HG03097 (cell line): Measurements from ENCODE around the gene ECI1.
"Not testable (repeated sequence)": the region's sequence is repeated elsewhere in the genome, so short reads cannot be mapped to it uniquely, and the experiment has no call there.

Experiments used
- ATAC-seq: cut with Tn5 transposase; IDR thresholded peaks from one replicate; pipeline ENCODE4 v1.9.1; 2021; ENCODE audit not compliant: unreplicated experiment, low FRiP score

Gene ECI1

GRCh38 chr16:2280981-2281542, 29.7 kb upstream of the ECI1 start:
- ATAC-seq, result no peak

- no peak for ATAC-seq
These were observed 29.1 kb upstream of the ECI1 start for GRCh38 chr16:2280461-2280860.

- ATAC-seq, result no peak
These were observed 27.8 kb upstream of the ECI1 start for GRCh38 chr16:2278956-2279800.

- ATAC-seq, result no peak
These were observed 26.9 kb upstream of the ECI1 start for GRCh38 chr16:2278272-2278608.

GRCh38 chr16:2277466-2278271, 26.3 kb upstream of the ECI1 start:
- ATAC-seq, result no peak

GRCh38 chr16:2276368-2277195, 25.2 kb upstream of the ECI1 start:
- ATAC-seq, result no peak

GRCh38 chr16:2275476-2276367, 24.3 kb upstream of the ECI1 start:
- ATAC-seq, result no peak

- ATAC-seq, result no peak
These were observed 22.5 kb upstream of the ECI1 start for GRCh38 chr16:2273931-2274330.

GRCh38 chr16:2273484-2273883, 22.1 kb upstream of the ECI1 start:
- no peak for ATAC-seq

- ATAC-seq, result no peak
These were observed 20.6 kb upstream of the ECI1 start for GRCh38 chr16:2271848-2272461.

- no peak for ATAC-seq
These were observed 19.4 kb upstream of the ECI1 start for GRCh38 chr16:2270588-2271470.

- no peak for ATAC-seq
These were observed 18.7 kb upstream of the ECI1 start for GRCh38 chr16:2270070-2270462.

- ATAC-seq, result peak; percentile 68
These were observed 16.7 kb upstream of the ECI1 start, which contains the start of gene RNPS1 for GRCh38 chr16:2267913-2268666. Gene RNPS1 (minus strand): TSS chr16:2268126. CDS start chr16:2264643, 3,483 bp downstream.

GRCh38 chr16:2267505-2267912, 16.1 kb upstream of the ECI1 start:
- peak; percentile 57 for ATAC-seq

GRCh38 chr16:2266887-2267286, 15.5 kb upstream of the ECI1 start:
- ATAC-seq, result not testable (repeated sequence)

GRCh38 chr16:2263026-2263425, 11.6 kb upstream of the ECI1 start:
- not testable (repeated sequence) for ATAC-seq

GRCh38 chr16:2260250-2260649, 8.9 kb upstream of the ECI1 start:
- no peak for ATAC-seq
